B cell (primary cell): ENCODE data around the gene PARVA. TPM values are rescaled to one million over a fixed set of nuclear protein-coding genes. Genes with fewer than 3 reads are reported as not detected.

ENCODE experiments used
- ATAC-seq: fragments of 200-7000 bp; cut with Tn5 transposase; one replicate; pipeline ENCODE4 v1.10.0; 2021; ENCODE audit warnings: low read depth, mild to moderate bottlenecking, moderate number of reproducible peaks, moderate library complexity
- CTCF ChIA-PET: fragments of 350-600 bp; sonication (Branson Sonifier 250); formaldehyde crosslinking; loops from one replicate; lab custom pipeline; 2021; ENCODE audit warnings: antibody characterized with exemption, inconsistent platforms; lab: Charles Lee
- POLR2A ChIA-PET: fragments of 350-600 bp; sonication (Branson Sonifier 250); formaldehyde crosslinking; loops from one replicate; lab custom pipeline; 2021; ENCODE audit warnings: antibody characterized with exemption; lab: Charles Lee
- DNase-seq: peaks from one replicate; pipeline ENCODE4 v3.0.0; 2013
- H2AFZ ChIP-seq: 2 replicates; pipeline ENCODE4 v1.6.1; 2012; ENCODE audit warnings: mild to moderate bottlenecking, low read depth, low read length; ENCODE audit not compliant: insufficient read depth, poor library complexity, severe bottlenecking
- H3K27ac ChIP-seq, 2 donors: 1 replicate in 1 of 2; 2 replicates in 1 of 2; pipeline ENCODE4 v1.5.1; 2012 to 2013; ENCODE audit warnings: low read length in 2 of 2, mild to moderate bottlenecking in 2 of 2, moderate library complexity in 1 of 2
- H3K27me3 ChIP-seq, 4 experiments: fragments of 200-600 bp in 1 of 4; sonication (generic) in 1 of 4; replicated peaks in 1 of 4; 1 replicate in 2 of 4; 2 replicates in 2 of 4; pipeline versions ENCODE4 v1.6.1 to v1.7.0; 2013 to 2016; ENCODE audit warnings: low read length in 3 of 4, mild to moderate bottlenecking in 2 of 4, mixed read lengths in 1 of 4, moderate library complexity in 1 of 4; ENCODE audit not compliant: insufficient read depth in 4 of 4, control insufficient read depth in 3 of 4; ENCODE audit errors: control extremely low read depth in 1 of 4
- H3K36me3 ChIP-seq, 2 experiments: replicated peaks in 1 of 2; 1 replicate in 1 of 2; 2 replicates in 1 of 2; pipeline versions ENCODE4 v1.6.1 to v1.7.1; 2013; ENCODE audit warnings: low read length in 1 of 2; ENCODE audit not compliant: insufficient read depth in 2 of 2, control insufficient read depth in 1 of 2; ENCODE audit errors: control extremely low read depth in 1 of 2, extremely low read depth in 1 of 2
- H3K4me1 ChIP-seq, 2 donors: fragments of 200-600 bp in 1 of 2; sonication (generic) in 1 of 2; 1 replicate in 1 of 2; 2 replicates in 1 of 2; pipeline versions ENCODE4 v1.5.1 to v1.6.1; 2013 to 2017; ENCODE audit warnings: low read length in 2 of 2; ENCODE audit not compliant: control insufficient read depth in 2 of 2, insufficient read depth in 2 of 2
- H3K4me2 ChIP-seq: replicated peaks from 2 replicates; pipeline ENCODE3; 2012; ENCODE audit warnings: mild to moderate bottlenecking, low read depth, low read length; ENCODE audit not compliant: poor library complexity, severe bottlenecking
- H3K4me3 ChIP-seq, 5 experiments: fragments of 200-600 bp in 1 of 5; sonication (generic) in 1 of 5; 1 replicate in 3 of 5; 2 replicates in 2 of 5; pipeline versions ENCODE4 v1.5.1 to v1.7.0; 2011 to 2016; ENCODE audit warnings: low read length in 4 of 5, mild to moderate bottlenecking in 4 of 5, low read depth in 2 of 5, control low read depth in 1 of 5, moderate library complexity in 1 of 5; ENCODE audit not compliant: insufficient read depth in 1 of 5; ENCODE audit errors: control extremely low read depth in 1 of 5, extremely low read depth in 1 of 5
- H3K79me2 ChIP-seq: fragments of 200-600 bp; sonication (generic); one replicate; pipeline ENCODE4 v1.6.0; 2016; ENCODE audit warnings: low read length; ENCODE audit not compliant: control insufficient read depth, insufficient read depth
- H3K9ac ChIP-seq: fragments of 200-600 bp; sonication (generic); 2 replicates; pipeline ENCODE4 v1.6.1; 2017; ENCODE audit warnings: mild to moderate bottlenecking, low read length, moderate library complexity
- H3K9me3 ChIP-seq, 3 donors: one replicate each; pipeline versions ENCODE4 v1.6.1 to v1.7.1; 2013; ENCODE audit warnings: low read length in 2 of 3; ENCODE audit not compliant: control insufficient read depth in 2 of 3, insufficient read depth in 1 of 3; ENCODE audit errors: control extremely low read depth in 1 of 3
- H4K20me1 ChIP-seq: 2 replicates; pipeline ENCODE4 v1.6.0; 2012; ENCODE audit warnings: mild to moderate bottlenecking, low read length; ENCODE audit not compliant: insufficient read depth, control insufficient read depth, poor library complexity, severe bottlenecking
- H3K27ac Mint-ChIP-seq: one replicate; pipeline ENCODE4 v1.8.0; 2021; ENCODE audit warnings: mixed read lengths
- H3K27me3 Mint-ChIP-seq: one replicate; pipeline ENCODE4 v1.8.0; 2021; ENCODE audit warnings: mixed read lengths
- H3K4me1 Mint-ChIP-seq: one replicate; pipeline ENCODE4 v1.8.0; 2021; ENCODE audit warnings: mixed read lengths
- H3K4me3 Mint-ChIP-seq: one replicate; pipeline ENCODE4 v1.8.0; 2021; ENCODE audit warnings: mixed read lengths
- H3K9me3 Mint-ChIP-seq: one replicate; pipeline ENCODE4 v1.8.0; 2022; ENCODE audit warnings: mixed read lengths; ENCODE audit not compliant: insufficient read depth
- EZH2 ChIP-seq: IDR thresholded peaks from 2 replicates; pipeline ENCODE4 v1.6.1; 2012; ENCODE audit warnings: borderline replicate concordance, low read depth, mild to moderate bottlenecking, moderate library complexity, low read length; ENCODE audit not compliant: insufficient read depth, poor library complexity, severe bottlenecking
- WGBS: methylation state at CpG from one replicate; pipeline ENCODE4 v1.1.5; 2013; ENCODE audit warnings: missing lambda C conversion rate; ENCODE audit not compliant: insufficient coverage; 5-methylcytosine and 5-hydroxymethylcytosine counted together
- intact Hi-C: fragments of 100-400 bp; cut with micrococcal nuclease; formaldehyde crosslinking; loops from one replicate; pipeline ENCODE4 v1.10.0; 2022
- polyA plus RNA-seq: library from polyadenylated mRNA; depleted of rRNA; stranded (reverse); fragments of >200 nt; gene quantifications from 2 replicates; pipeline ENCODE4 v1.2.3, GENCODE V29; 2012
- total RNA-seq, 2 donors: library from RNA; stranded (reverse); fragments of 120-200 nt in 1 of 2; gene quantifications; 1 replicate in 1 of 2; 2 replicates in 1 of 2; pipeline versions ENCODE4 v1.2.3 to v1.2.4, GENCODE V29; 2013 to 2022
- TF ChIP-seq, protein P1 (sequence below): fragments of 200-600 bp; IDR thresholded peaks from one replicate; pipeline ENCODE4 v1.8.0; 2022; ENCODE audit warnings: antibody characterized with exemption, mild to moderate bottlenecking

The PARVA gene
- total and polyA plus RNA-seq, 2 donors (not counting 1 experiment from before 2014, with no cell fraction given): not detected

DNA sequence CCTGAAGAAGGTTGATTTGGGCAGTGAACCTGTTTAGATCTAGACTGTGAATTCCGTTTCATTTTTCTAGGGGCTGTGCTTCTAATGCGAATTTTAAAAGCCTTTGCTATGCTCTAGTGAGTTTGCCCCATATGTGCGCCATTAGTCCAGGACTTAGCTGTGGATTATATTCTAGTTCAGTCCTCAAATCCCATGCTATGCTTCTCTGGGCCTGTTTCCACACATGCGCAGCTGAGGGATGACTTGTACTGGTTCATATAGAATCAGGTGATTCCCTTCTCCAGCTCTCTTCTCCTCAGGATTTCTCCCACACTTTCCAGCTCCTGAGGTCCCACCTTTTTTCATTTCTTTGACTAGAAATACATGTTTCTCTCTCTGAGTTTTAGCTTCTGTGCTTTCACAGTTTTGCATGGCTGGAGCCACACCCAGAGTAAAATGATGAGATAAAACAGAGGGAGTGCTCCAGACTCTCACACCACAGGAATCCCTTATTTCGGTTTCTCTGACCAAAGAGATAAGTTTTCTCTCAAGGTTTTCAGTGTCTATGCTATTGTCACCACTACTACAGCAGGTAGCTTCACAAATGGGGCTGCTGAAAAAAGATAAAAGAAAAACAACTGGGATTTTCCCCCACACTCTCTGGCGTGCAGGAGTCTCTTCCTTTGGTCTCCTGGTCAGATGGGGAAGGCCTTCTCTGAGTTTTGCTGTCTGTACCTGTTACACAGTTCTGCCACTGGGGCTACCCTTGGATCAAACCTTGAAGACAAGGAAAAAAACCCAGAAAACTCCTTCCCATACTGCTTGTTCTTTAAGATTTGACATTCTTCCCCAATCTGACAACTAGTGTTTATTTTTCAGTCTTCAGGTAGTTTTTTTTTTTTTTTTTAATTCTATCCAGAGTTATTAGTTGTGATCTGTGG is 200.6 kb downstream of the PARVA start:
- no peak overlapping the region for H3K9ac ChIP-seq
- no peaks in the 10 kb centered on the region for H3K79me2 ChIP-seq
- intact Hi-C loops: no loop called here
- POLR2A ChIA-PET: no interaction called here
- H2AFZ ChIP-seq: no peak overlapping the region
- H3K4me1 ChIP-seq: no peaks in the 10 kb centered on the region
- TF ChIP-seq EZH2: no peak
- no peak overlapping the region for H3K4me2 ChIP-seq
- no peak overlapping the region for H3K27ac ChIP-seq
- H3K27ac Mint-ChIP-seq: no peak overlapping the region
- no peaks in the 10 kb centered on the region for H3K27me3 Mint-ChIP-seq
- ATAC-seq (no peak), DNase-seq (no peak)
- H3K4me3 Mint-ChIP-seq: no peak overlapping the region
- H3K9me3 ChIP-seq: peaks cover 0 to 5% (median 0%) of the 10 kb centered on the region in 3 donors
- CTCF ChIA-PET: interaction anchor here (0.5 to 0.8 kb wide), 2 partner anchors 73 to 248 kb away, joined by 3 read pairs; no protein-coding TSS in a partner anchor
- 83% methylated on average over 5 of the region's 6 CpGs for WGBS
- peaks cover 2% of the 10 kb centered on the region for H3K9me3 Mint-ChIP-seq
- no peaks in the 10 kb centered on the region for H3K36me3 ChIP-seq
- H3K27me3 ChIP-seq: no peaks in the 10 kb centered on the region
- H3K4me3 ChIP-seq: no peak overlapping the region
- no peaks in the 10 kb centered on the region for H4K20me1 ChIP-seq
- no peaks in the 10 kb centered on the region for H3K4me1 Mint-ChIP-seq

DNA sequence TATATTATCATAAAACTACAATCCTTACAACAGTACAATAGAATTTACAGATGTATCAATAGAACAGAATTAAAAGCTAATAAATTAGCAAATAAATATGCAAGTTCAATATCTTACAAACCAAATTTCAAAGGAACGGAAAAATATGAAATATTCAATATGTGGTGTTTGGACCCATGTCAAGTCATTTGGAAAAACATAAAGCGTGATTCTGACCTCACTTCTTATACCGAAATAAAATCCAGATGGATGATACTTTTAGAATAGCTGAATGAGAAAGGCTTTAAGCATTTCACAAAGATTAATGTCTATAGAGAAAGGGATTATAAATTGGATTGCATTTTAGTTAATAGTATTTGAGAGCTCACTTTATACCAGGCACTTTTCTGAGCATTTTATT is 204.0 kb downstream of the PARVA start:
- no peaks in the 10 kb centered on the region for H3K27me3 ChIP-seq
- CTCF ChIA-PET: no interaction called here
- H3K27ac Mint-ChIP-seq: no peak overlapping the region

More for the DNA sequence above, 204.0 kb downstream of the PARVA start:
- H3K36me3 ChIP-seq: no peaks in the 10 kb centered on the region
- peaks cover 0 to 5% (median 0%) of the 10 kb centered on the region in 3 donors for H3K9me3 ChIP-seq
- WGBS: no CpG with 5 or more reads among the region's 3 CpGs
- no peak for ATAC-seq
- no peak for TF ChIP-seq EZH2
- TF ChIP-seq, protein P1, sequence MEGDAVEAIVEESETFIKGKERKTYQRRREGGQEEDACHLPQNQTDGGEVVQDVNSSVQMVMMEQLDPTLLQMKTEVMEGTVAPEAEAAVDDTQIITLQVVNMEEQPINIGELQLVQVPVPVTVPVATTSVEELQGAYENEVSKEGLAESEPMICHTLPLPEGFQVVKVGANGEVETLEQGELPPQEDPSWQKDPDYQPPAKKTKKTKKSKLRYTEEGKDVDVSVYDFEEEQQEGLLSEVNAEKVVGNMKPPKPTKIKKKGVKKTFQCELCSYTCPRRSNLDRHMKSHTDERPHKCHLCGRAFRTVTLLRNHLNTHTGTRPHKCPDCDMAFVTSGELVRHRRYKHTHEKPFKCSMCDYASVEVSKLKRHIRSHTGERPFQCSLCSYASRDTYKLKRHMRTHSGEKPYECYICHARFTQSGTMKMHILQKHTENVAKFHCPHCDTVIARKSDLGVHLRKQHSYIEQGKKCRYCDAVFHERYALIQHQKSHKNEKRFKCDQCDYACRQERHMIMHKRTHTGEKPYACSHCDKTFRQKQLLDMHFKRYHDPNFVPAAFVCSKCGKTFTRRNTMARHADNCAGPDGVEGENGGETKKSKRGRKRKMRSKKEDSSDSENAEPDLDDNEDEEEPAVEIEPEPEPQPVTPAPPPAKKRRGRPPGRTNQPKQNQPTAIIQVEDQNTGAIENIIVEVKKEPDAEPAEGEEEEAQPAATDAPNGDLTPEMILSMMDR: no peak
- no peak overlapping the region for H2AFZ ChIP-seq
- no peaks in the 10 kb centered on the region for H3K27me3 Mint-ChIP-seq
- H3K9ac ChIP-seq: no peak overlapping the region
- no peak overlapping the region for H3K4me3 ChIP-seq
- no peak overlapping the region for H3K27ac ChIP-seq
- intact Hi-C loops: no loop called here
- H3K4me1 Mint-ChIP-seq: no peaks in the 10 kb centered on the region
- H3K4me1 ChIP-seq: no peaks in the 10 kb centered on the region
- no peaks in the 10 kb centered on the region for H3K79me2 ChIP-seq
- POLR2A ChIA-PET: no interaction called here
- no peak overlapping the region for H3K4me2 ChIP-seq
- no peak overlapping the region for H3K4me3 Mint-ChIP-seq
- H3K9me3 Mint-ChIP-seq: peaks cover 2% of the 10 kb centered on the region
- no peak for DNase-seq
- no peaks in the 10 kb centered on the region for H4K20me1 ChIP-seq
